Stimulated activated CD4-positive, alpha-beta T cell treated with anti-CD3 and anti-CD28 coated beads, Interleukin-12 subunit alpha, Interleukin-12 subunit beta, amount 100 ng/mL, for 4 hours (primary cell): ENCODE results near the gene INO80.

ENCODE experiments used
- DNase-seq: peaks from one replicate; pipeline ENCODE4 v3.0.0-alpha.2; 2020

The INO80 gene

DNA sequence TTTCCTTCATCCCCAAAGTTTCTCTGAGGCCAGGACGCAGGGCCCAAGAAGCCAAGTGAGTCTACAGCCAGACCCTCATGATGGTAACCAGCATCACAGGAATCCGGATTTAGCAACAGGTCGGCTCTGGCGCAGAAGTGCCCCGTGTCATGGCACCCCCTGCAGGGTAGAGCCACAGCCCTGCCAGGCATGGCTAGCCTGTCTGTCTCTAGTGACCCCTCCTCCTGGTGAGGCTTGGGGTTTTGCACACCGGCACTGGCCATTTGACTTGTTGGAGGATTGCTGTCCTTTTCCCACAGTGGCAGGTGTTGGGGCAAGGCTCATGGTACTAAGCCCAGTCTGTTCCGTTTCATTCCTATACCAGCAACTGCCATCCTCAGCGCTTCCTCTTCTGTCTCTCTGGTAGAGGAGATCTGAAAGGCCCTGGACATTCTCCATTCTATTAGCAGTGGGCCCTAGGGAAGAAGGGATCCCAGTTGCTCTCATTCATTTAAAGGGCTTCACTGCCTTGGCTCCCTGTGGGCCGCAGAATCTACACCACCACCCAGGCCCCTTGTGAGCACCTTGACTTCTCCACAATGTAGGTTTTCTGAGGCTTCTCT lies 172.2 kb downstream of the INO80 start:
- no peak for DNase-seq

DNA sequence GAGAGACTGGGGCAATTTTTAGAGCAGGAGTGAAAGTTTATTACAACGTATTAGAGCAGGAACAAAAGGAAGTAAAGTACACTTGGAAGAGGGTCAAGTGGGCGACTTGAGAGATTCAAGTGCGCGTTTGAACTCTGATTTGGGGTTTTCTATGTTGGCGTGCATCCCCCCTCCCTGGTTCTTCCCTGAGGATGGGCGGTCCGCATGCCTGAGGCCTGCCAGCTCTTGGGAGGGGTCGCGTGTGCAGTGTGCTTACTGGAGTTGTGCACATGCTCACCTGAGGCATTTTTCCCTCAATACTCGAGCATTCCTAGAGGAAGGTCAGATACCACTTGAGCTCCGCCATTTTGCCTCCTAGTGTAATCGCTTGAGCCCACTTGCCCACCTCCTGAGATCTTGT lies 173.2 kb downstream of the INO80 start:
- no peak for DNase-seq

DNA sequence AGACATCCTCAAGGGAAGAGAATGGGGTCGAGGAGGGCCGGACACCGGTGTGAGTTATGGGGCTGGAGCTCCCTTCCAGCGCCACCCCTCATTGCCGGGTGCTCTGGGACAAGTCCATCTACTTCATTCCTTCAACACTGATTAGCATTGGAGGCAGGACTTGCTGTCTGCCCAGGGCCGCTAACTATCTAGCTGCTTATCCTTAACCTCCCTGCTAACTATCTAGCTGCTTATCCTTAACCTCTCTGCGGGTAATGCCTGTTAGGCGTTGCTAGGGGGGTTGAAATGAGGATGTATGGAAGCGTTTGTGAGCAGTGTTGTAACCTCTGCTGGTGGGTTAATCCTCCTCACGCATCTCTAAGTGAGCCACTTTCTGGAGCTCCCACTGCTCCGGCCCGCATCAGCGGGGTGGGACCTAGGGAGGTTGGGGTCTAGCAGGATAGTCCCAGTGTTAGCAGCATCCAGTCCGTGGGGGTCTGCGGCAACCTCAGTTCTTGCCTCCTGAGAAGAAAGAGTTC lies 173.7 kb downstream of the INO80 start:
- no peak for DNase-seq

DNA sequence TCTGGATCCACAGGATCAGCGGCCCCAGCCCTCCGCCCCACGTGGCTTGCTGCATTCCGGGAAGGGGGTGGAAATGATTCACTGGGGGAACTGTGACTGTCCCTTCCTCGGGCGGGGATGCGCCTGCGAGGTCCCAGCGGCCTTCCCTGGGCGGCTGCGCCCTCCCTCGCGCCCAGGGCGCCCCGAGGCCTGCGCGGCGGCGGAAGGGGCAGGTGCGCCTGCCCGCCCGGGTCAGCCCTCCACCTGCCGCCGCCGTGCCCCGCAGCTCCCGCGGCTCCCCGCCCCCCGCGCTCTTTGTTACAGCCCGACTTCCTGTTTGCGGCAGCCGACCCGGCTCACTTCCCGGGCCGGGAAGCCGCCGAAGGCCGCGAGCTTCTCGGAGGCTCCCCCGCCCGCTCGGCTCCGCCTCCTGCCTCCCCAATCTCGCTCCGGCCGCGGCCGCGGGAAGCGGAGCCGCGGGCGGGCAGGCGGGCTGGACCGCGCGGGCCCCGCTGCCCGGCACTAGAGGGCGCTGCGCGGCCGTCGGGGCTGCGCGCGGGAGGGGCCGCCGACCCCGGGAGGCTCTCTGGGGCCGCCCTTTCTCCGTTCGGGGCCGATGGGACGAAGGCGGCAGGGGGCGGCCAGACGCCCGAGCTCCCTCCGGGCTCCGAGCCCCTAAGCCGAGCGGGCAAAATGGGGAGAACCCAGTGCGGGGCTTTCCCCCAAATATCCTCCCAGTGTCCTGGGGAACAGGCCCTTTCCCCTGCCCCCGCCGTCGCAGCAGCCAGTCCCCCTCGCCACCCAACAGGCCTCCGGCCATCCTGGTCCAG lies 174.3 kb downstream of the INO80 start:
- DNase-seq: peak; percentile 66

DNA sequence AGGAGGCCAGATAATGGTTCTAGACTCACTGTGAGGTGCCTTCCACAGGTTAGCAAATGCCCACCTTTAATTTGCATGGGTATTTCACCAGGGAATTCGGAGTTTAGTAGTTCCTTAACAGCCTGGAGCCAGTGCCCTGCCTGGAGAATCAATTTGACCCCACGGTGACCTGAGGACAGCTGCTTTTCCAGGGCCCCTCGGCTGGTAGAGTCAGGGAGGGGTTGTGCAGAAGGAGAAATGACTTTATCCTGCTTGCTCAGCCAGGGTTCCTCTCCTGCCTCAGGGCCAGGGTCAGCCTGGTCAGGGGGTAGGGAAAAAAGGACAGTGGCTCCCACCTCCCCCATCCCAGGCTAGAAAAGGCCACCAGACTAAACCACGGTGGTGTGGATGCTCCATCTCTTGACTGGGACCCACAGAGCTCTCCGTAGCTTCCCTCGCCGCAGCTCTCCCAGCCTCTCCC lies 175.0 kb downstream of the INO80 start:
- DNase-seq: no peak

DNA sequence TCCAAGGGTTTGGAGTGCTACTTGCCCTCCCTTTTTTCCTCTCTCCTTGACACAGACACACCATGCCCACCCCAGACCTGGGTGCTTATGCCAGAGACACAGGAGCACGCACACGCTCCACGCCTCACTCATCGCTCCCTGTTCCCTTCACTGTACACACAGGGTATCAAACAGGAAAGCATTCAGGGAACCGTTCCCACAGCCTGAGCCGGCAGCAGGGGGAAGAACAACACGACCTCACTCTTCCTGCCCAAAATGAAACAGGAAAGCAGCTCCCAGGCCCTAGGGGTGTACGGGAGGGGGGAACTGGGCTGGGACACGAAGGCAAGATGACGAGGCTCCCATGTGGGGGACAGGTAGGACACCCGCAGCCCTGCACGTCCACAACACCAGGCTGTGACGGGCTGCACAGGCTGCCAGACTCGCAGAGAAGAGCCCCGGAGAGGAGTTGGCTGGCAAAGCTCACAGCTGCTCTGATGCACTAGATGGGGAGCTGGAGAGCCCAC lies 175.7 kb downstream of the INO80 start:
- DNase-seq: peak; percentile 15

DNA sequence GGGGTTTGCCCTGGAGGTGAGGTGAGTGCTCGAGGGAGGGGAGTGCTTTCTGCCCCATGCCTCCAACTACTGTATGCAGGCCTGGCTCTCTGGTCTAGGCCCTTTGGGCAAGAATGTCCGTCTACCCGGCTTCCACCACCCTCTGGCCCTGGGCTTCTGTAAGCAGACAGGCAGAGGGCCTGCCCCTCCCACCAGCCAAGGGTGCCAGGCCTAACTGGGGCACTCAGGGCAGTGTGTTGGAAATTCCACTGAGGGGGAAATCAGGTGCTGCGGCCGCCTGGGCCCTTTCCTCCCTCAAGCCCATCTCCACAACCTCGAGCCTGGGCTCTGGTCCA lies 177.6 kb downstream of the INO80 start:
- no peak for DNase-seq

DNA sequence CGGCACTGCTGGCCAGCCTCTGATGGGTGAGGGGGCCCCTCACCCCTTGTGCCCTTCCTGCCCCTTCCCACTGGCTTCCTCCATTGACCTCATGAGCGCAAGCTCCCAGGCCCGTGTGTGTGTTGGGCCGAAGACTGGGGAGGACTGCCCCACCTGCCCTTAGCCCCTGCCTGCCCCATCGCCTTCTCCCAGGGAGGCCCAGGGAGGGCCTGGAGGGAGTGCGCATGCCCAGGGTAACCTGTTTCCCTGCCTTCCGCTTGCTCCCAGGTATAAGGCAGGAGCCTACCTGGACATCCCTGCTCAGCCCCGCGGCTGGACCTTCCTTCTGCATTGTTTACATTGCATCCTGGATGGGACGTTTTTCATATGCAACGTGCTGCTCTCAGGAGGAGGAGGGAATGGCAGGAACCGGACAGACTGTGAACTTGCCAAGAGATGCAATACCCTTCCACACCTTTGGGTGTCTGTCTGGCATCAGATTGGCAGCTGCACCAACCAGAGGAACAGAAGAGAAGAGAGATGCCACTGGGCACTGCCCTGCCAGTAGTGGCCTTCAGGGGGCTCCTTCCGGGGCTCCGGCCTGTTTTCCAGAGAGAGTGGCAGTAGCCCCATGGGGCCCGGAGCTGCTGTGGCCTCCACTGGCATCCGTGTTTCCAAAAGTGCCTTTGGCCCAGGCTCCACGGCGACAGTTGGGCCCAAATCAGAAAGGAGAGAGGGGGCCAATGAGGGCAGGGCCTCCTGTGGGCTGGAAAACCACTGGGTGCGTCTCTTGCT lies 178.1 kb downstream of the INO80 start:
- no peak for DNase-seq

DNA sequence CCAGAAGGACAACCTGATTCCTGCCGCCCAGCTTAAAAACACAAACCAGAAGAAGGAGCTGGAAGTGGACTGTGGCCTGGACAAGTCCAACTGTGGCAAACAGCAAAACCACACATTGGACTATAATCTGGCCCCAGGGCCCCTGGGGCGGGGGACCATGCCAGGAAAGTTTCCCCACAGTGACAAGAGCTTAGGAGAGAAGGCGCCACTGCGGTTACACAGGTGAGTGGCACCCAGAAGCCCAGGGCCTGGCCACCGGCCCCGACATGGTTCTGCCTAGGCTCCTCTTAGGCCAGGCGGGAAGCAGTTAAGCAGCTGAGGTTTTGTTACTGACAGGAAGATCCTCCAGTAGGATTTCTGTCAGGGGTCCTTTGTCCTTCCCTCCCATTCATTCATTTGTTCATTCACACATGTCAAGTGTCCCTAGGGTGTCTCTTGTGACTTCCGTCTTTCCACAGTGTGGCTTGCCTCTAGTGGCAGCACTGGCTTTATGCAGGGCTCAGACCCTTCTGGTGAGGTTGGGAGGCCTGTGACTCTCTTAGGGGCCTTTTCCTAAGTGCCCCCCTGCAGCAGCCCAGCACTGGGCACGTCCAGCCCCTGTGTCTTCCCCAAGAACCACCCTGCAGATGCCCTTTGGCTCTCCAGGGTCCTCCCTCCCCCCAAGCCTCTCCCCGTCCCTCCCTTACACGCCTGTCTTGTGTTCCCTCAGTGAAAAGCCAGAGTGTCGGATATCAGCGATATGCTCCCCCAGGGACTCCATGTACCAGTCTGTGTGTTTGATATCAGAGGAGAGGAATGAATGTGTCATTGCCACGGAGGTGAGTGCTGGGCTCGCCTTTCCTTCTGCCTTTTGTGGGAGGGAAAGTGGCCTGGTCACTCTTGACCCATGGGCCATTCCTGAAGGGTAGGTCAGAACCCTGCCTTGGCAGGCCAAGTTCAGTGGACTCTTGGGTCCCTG lies 179.1 kb downstream of the INO80 start:
- no peak for DNase-seq

DNA sequence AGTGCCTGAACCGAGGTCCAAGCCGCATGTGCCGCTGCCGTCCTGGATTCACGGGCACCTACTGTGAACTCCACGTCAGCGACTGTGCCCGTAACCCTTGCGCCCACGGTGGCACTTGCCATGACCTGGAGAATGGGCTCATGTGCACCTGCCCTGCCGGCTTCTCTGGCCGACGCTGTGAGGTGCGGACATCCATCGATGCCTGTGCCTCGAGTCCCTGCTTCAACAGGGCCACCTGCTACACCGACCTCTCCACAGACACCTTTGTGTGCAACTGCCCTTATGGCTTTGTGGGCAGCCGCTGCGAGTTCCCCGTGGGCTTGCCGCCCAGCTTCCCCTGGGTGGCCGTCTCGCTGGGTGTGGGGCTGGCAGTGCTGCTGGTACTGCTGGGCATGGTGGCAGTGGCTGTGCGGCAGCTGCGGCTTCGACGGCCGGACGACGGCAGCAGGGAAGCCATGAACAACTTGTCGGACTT lies 179.8 kb downstream of the INO80 start:
- no peak for DNase-seq

DNA sequence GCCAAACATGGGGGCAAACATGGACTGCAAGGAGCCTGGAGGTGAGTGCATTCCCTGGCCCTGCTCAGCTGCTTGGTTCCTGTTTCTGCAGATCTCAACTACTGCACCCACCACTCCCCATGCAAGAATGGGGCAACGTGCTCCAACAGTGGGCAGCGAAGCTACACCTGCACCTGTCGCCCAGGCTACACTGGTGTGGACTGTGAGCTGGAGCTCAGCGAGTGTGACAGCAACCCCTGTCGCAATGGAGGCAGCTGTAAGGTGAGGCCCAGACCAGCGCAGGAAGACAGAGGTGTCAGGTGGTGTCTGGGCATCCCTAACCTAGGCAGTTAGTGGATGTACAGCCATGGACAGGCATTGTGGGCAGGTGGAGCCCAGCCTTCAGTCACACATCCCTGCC lies 181.6 kb downstream of the INO80 start:
- DNase-seq: no peak

DNA sequence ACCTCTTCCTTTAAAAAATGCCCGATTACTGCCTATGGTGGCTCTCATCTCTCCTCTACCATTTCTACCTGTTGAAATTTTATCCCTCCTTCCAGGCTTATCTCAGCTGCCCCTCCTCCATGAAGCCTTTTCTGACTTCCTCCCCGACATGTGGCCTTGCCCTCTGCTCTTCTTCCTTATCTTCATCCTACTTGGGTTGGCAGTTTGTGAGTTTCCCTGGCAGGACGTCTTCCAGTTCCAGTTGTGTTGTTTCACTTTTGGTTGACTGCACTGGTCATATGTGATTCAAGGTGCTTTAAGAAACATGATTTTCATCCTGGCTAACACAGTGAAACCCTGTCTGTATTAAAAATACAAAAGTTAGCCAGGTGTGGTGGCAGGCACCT lies 182.6 kb downstream of the INO80 start:
- DNase-seq: no peak

DNA sequence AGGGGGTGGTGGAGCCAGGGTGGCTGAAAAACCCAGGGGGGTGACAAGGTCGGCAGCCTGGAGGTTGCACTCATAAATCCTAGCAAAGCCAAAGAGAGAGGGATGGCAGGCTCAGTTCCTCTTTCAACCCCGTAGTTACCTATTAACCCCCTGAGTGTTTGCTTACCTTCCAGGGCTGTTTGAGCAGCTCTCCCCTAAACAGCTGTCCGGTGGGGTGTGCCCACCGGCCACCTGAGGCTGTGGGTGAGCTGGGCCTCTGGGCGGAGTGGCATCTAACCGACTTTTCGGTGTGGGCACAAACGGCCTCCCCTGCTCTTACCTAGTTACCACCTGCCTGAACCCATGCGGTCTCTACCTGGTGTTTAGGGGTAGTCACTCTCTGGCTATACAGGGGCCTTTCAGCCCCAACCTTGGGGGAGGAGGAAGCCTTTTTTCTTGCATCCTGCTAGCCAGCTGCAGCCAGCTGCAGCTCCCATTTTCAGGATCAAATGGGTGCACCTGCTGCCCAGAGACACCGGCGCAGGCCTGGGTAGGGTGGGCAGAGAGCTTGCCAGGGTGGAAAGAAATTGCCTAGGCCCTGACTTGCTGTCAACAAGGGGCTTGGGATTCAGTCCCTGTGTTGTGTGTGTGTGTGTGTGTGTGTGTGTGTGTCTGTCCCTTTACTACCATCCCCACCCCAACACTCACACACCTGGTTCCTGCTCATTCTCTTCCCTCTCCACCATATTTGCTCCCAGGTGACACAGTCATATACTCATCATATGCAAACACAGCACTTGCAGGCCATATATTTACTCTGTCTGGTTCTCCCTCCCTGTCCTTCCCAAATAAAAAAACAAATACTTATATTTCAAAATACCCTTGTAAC lies 183.2 kb downstream of the INO80 start:
- DNase-seq: no peak

DNA sequence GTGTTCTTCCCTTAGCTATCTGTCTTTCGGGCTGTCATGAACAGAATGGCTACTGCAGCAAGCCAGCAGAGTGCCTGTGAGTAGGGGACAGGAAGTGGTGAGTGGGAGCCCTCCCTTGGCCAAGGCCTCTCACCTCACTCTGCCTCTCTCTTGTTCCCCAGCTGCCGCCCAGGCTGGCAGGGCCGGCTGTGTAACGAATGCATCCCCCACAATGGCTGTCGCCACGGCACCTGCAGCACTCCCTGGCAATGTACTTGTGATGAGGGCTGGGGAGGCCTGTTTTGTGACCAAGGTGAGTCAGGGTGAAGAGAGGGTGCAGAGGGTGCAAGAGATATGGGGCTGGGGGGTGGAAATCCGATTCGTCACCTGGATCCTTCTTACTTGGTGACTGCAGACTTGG lies 183.9 kb downstream of the INO80 start:
- DNase-seq: no peak

DNA sequence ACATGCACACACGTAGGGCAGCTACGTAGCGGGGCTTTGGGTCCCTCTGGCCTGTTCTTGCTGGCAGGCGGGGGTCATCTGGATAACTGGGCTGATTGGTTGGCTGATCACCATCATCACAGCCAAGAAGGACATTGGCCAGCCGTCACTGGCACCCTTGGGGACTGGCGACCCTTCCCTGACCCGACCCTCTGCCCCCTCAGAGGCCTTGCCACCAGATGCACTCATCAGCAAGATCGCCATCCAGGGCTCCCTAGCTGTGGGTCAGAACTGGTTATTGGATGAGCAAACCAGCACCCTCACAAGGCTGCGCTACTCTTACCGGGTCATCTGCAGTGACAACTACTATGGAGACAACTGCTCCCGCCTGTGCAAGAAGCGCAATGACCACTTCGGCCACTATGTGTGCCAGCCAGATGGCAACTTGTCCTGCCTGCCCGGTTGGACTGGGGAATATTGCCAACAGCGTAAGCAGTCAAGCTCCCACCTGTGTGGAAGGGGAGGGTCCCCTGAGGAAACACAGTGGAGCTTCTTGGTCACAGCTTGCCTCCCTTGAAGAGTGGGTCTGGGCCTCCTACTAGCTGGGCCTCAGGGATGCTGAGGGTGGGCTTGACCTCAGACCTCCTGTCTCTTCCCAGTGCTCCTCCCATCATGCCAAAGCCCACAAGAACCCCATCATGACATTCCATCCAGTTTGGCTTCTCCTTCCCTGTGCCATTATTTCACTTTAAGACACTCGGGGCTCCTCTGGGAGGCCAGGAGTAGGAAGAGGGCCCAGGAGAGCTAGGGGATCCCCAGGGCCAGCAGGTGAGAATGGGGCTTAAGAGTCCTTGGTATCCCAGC lies 184.6 kb downstream of the INO80 start:
- no peak for DNase-seq

DNA sequence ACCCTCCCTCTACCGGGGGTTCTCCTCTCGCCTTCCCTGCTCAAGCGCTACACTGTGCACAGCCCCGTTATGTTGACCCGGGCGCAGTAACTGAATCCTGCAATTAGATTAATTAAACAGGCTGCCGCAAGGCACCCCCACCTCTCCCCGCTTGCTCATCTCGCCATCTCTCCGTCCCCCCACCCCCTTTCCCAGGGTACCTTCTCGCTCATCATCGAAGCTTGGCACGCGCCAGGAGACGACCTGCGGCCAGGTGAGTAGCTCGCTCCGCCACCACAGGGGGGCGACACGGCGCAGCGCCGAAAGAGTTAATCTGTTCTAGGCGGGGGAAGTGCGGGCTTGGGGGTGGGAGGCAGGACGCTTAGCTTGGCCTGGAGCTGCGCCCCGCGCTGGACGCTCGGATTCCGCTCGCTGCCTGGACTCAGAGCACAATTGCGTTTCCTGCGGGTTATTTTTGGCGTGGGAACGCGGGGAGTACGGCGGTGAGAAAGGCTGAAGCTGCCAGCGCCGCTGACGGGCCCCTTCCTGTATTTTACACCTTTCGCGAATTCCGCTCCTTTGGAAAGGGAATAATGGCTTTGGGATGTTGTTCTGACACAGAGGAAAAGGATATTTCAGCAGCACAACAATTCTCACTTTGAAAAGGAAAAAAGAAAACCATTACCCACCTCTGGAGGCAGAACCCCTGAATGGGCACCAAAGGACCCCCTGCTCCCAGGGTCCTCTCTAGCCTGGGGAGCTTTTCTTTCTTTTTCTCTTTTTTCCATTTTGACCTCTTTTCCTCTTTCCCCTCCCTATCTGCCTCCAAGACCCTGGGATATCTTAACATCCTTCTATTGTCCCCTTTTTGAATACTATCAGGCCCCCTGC lies 185.4 kb downstream of the INO80 start:
- DNase-seq: peak; percentile 50

DNA sequence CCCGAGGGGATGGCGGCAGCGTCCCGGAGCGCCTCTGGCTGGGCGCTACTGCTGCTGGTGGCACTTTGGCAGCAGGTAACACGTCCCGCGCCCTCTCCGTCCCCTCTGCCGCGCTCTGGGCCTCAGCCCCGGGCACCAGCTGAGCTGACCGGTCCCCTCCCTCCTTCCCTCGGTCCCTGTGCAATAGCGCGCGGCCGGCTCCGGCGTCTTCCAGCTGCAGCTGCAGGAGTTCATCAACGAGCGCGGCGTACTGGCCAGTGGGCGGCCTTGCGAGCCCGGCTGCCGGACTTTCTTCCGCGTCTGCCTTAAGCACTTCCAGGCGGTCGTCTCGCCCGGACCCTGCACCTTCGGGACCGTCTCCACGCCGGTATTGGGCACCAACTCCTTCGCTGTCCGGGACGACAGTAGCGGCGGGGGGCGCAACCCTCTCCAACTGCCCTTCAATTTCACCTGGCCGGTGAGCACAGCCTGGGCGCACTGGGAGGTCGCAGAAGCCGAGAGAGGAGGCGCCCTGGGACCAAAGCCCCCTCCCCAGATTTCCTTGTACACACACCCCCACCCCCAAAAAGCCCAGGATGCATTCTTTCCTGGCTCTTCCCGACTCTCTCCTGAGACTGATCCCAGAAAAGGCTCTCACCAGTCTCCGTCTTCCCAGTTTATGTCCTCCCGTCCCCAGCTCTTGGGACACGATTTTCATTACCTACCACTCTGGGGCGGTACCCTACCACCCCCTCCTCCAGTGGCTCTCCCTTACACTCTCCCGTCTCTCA lies 186.2 kb downstream of the INO80 start:
- DNase-seq: no peak
